Tracheal epithelial cell (primary cell): ENCODE results near the gene NUSAP1. TPM values are rescaled to one million over a fixed set of nuclear protein-coding genes. Genes with fewer than 3 reads are reported as not detected.

Experiments used
- total RNA-seq: library from RNA; depleted of rRNA; stranded (reverse); fragments of >200 nt; gene quantifications from 2 replicates; pipeline ENCODE4 v1.2.1, GENCODE V29; 2014

NUSAP1 gene
- 3.6 and 10.8 TPM in 2 replicates for total RNA-seq

GRCh38 chr15:41332194-41333025 is at the start of gene NUSAP1, which contains the start of gene OIP5:
TSS of gene NUSAP1 (plus strand) at chr15:41332881. CDS start at chr15:41332958, 77 bp downstream.
TSS of gene OIP5 (minus strand) at chr15:41332591. CDS start at chr15:41332561, 30 bp downstream.

GRCh38 chr15:41416742-41417417 is 84.2 kb downstream of the NUSAP1 start, which contains the start of gene RTF1:
TSS of gene RTF1 (plus strand) at chr15:41417095. CDS start at chr15:41417116, 21 bp downstream.

Other genes starting within 250 kb of the NUSAP1 start
- 16.4 and 25.2 TPM in 2 replicates for gene INO80, start 216.6 kb upstream of the NUSAP1 start, total RNA-seq
- gene EXD1, start 102.1 kb upstream of the NUSAP1 start, total RNA-seq: 0.21 and 0.72 TPM in 2 replicates
- gene CHP1, start 101.6 kb upstream of the NUSAP1 start, total RNA-seq: 67.7 and 109 TPM in 2 replicates
- 1.1 and 1.7 TPM in 2 replicates for gene OIP5, start 290 bp upstream of the NUSAP1 start, total RNA-seq
- 25.5 and 31.1 TPM in 2 replicates for gene NDUFAF1, start 69.6 kb downstream of the NUSAP1 start, total RNA-seq
- gene RTF1, start 84.2 kb downstream of the NUSAP1 start, total RNA-seq: 15.2 and 18.1 TPM in 2 replicates
- gene ITPKA, start 161.0 kb downstream of the NUSAP1 start, total RNA-seq: 1.5 and 1.9 TPM in 2 replicates
- not detected in 2 replicates for gene LTK, start 180.9 kb downstream of the NUSAP1 start, total RNA-seq
- gene RPAP1, start 211.4 kb downstream of the NUSAP1 start, total RNA-seq: 12.6 and 51.6 TPM in 2 replicates
- 4.8 and 5.5 TPM in 2 replicates for gene TYRO3, start 226.3 kb downstream of the NUSAP1 start, total RNA-seq